OCI-LY7 (cell line): ENCODE measurements around the gene DSE.

Experiments
- EZH2phosphoT487 ChIP-seq: fragments of 200-600 bp; sonication (generic); IDR thresholded peaks from 2 replicates; pipeline ENCODE4 v1.6.1; 2018; ENCODE audit warnings: low read depth, borderline replicate concordance, mild to moderate bottlenecking, mixed run types, antibody characterized with exemption, low read length, moderate library complexity, mixed read lengths
- TF ChIP-seq, protein P1 (sequence below): fragments of 200-600 bp; sonication (generic); conservative IDR thresholded peaks from 2 replicates; pipeline ENCODE4 v1.5.1; 2014; ENCODE audit warnings: mild to moderate bottlenecking, antibody characterized with exemption, low read length, moderate library complexity, mixed read lengths

GRCh38 chr6:116359131-116359530 lies 11.6 kb upstream of the DSE start:
- TF ChIP-seq, protein P1, sequence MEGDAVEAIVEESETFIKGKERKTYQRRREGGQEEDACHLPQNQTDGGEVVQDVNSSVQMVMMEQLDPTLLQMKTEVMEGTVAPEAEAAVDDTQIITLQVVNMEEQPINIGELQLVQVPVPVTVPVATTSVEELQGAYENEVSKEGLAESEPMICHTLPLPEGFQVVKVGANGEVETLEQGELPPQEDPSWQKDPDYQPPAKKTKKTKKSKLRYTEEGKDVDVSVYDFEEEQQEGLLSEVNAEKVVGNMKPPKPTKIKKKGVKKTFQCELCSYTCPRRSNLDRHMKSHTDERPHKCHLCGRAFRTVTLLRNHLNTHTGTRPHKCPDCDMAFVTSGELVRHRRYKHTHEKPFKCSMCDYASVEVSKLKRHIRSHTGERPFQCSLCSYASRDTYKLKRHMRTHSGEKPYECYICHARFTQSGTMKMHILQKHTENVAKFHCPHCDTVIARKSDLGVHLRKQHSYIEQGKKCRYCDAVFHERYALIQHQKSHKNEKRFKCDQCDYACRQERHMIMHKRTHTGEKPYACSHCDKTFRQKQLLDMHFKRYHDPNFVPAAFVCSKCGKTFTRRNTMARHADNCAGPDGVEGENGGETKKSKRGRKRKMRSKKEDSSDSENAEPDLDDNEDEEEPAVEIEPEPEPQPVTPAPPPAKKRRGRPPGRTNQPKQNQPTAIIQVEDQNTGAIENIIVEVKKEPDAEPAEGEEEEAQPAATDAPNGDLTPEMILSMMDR, result no peak
- no peak for TF ChIP-seq EZH2phosphoT487
